H1 (cell line): ENCODE results near the gene CSF2. TPM values are rescaled to one million over a fixed set of nuclear protein-coding genes. Genes with fewer than 3 reads are reported as not detected.

Experiments used
- CTCF ChIA-PET: fragments of 300-600 bp; sonication (Branson Sonifier 250); formaldehyde crosslinking; loops from one replicate; lab custom pipeline; 2021; ENCODE audit not compliant: partially characterized antibody; lab: Charles Lee
- POLR2A ChIA-PET: fragments of 300-600 bp; sonication (Branson Sonifier 250); formaldehyde crosslinking; loops from one replicate; lab custom pipeline; 2021; ENCODE audit warnings: inconsistent platforms; ENCODE audit not compliant: partially characterized antibody; lab: Charles Lee
- DNase-seq, 2 experiments: peaks; one replicate each; pipeline versions ENCODE4 v3.0.0 to v3.0.0-alpha.2; 2010 to 2022; ENCODE audit warnings: low spot score in 2 of 2, low read depth in 1 of 2, mixed read lengths in 1 of 2
- FAIRE-seq: peaks from 2 replicates; lab custom pipeline; 2011; peaks lifted over from hg19 to GRCh38; lab: Jason Lieb, UNC
- H2AFZ ChIP-seq: 2 replicates; pipeline ENCODE4 v1.8.1; 2012; ENCODE audit warnings: low read length, inconsistent platforms
- H2AK5ac ChIP-seq: 2 replicates; pipeline ENCODE4 v1.6.1; 2013; ENCODE audit warnings: low read depth, low read length
- H2BK120ac ChIP-seq: replicated peaks from 2 replicates; pipeline ENCODE3; 2013; ENCODE audit warnings: low read depth, low read length, inconsistent platforms
- H2BK12ac ChIP-seq: 2 replicates; pipeline ENCODE4 v1.6.1; 2013; ENCODE audit warnings: low read depth, low read length
- H2BK15ac ChIP-seq: 2 replicates; pipeline ENCODE4 v1.6.1; 2013; ENCODE audit warnings: low read length
- H2BK20ac ChIP-seq: 2 replicates; pipeline ENCODE4 v1.6.1; 2013; ENCODE audit warnings: low read length
- H2BK5ac ChIP-seq: 2 replicates; pipeline ENCODE4 v1.6.1; 2013; ENCODE audit warnings: low read depth, low read length
- H3K14ac ChIP-seq: 2 replicates; pipeline ENCODE4 v1.6.1; 2013; ENCODE audit warnings: inconsistent platforms; ENCODE audit not compliant: insufficient read length
- H3K18ac ChIP-seq: 2 replicates; pipeline ENCODE4 v1.6.1; 2013; ENCODE audit warnings: low read length; ENCODE audit errors: extremely low read depth
- H3K23ac ChIP-seq: 2 replicates; pipeline ENCODE4 v1.6.1; 2013; ENCODE audit warnings: inconsistent platforms; ENCODE audit not compliant: insufficient read length
- H3K23me2 ChIP-seq: 2 replicates; pipeline ENCODE4 v1.6.1; 2013; ENCODE audit warnings: low read depth, low read length
- H3K27ac ChIP-seq: 2 replicates; pipeline ENCODE4 v1.6.1; 2011; ENCODE audit warnings: low read depth, low read length, inconsistent platforms
- H3K27me3 ChIP-seq, 4 experiments: replicated peaks in 1 of 4; 1 replicate in 1 of 4; 2 replicates in 3 of 4; pipeline versions ENCODE4 v1.6.1 to v1.8.1; 2011 to 2013; ENCODE audit warnings: low read length in 3 of 4, mild to moderate bottlenecking in 3 of 4, inconsistent platforms in 2 of 4, mixed read lengths in 2 of 4, moderate library complexity in 1 of 4; ENCODE audit not compliant: control insufficient read depth in 3 of 4, insufficient read depth in 3 of 4; ENCODE audit errors: extremely low read depth in 1 of 4
- H3K36me3 ChIP-seq, 4 experiments: 2 replicates each; pipeline versions ENCODE4 v1.6.1 to v1.8.1; 2011 to 2013; ENCODE audit warnings: mild to moderate bottlenecking in 4 of 4, low read length in 3 of 4, moderate library complexity in 2 of 4, control low read depth in 1 of 4, inconsistent platforms in 1 of 4; ENCODE audit not compliant: insufficient read depth in 4 of 4, control insufficient read depth in 2 of 4
- H3K4ac ChIP-seq: replicated peaks from 2 replicates; pipeline ENCODE3; 2013; ENCODE audit warnings: low read length, low read depth, mixed read lengths, inconsistent platforms; ENCODE audit not compliant: insufficient read length
- H3K4me1 ChIP-seq, 4 experiments: replicated peaks in 1 of 4; 1 replicate in 1 of 4; 2 replicates in 3 of 4; pipeline versions ENCODE4 v1.6.1 to v1.8.1; 2011 to 2013; ENCODE audit warnings: low read length in 3 of 4, inconsistent platforms in 2 of 4, mixed read lengths in 1 of 4; ENCODE audit not compliant: insufficient read depth in 4 of 4, control insufficient read depth in 3 of 4
- H3K4me2 ChIP-seq, 2 experiments: 2 replicates each; pipeline versions ENCODE4 v1.6.1 to v1.8.1; 2011 to 2013; ENCODE audit warnings: low read depth in 2 of 2, low read length in 2 of 2, control low read depth in 1 of 2, inconsistent platforms in 1 of 2, mild to moderate bottlenecking in 1 of 2; ENCODE audit not compliant: insufficient read depth in 1 of 2
- H3K4me3 ChIP-seq, 4 experiments: fragments of 200-600, 300-600 bp in 1 of 4; sonication (generic), shearing (Covaris generic), sonication (Bioruptor Twin) in 1 of 4; 2 replicates each; pipeline versions ENCODE4 v1.5.1 to v1.8.1; 2011 to 2016; ENCODE audit warnings: low read length in 4 of 4, low read depth in 3 of 4, control low read depth in 2 of 4, inconsistent platforms in 2 of 4, mild to moderate bottlenecking in 2 of 4, mixed read lengths in 1 of 4, moderate library complexity in 1 of 4; ENCODE audit not compliant: insufficient read depth in 2 of 4; ENCODE audit errors: extremely low read depth in 1 of 4
- H3K56ac ChIP-seq: replicated peaks from 2 replicates; pipeline ENCODE3; 2013; ENCODE audit warnings: low read depth, mild to moderate bottlenecking, mixed read lengths, low read length, inconsistent platforms; ENCODE audit not compliant: insufficient read length
- H3K79me1 ChIP-seq: 2 replicates; pipeline ENCODE4 v1.6.1; 2013; ENCODE audit warnings: low read depth, low read length, control low read depth
- H3K79me2 ChIP-seq, 2 experiments: 2 replicates each; pipeline versions ENCODE4 v1.6.1 to v1.8.1; 2012 to 2013; ENCODE audit warnings: low read length in 2 of 2, mild to moderate bottlenecking in 2 of 2, inconsistent platforms in 1 of 2; ENCODE audit not compliant: insufficient read depth in 2 of 2, control insufficient read depth in 1 of 2
- H3K9ac ChIP-seq, 4 experiments: replicated peaks in 1 of 4; 1 replicate in 1 of 4; 2 replicates in 3 of 4; pipeline versions ENCODE4 v1.6.1 to v1.8.1; 2011 to 2013; ENCODE audit warnings: low read depth in 3 of 4, low read length in 3 of 4, control low read depth in 2 of 4, mild to moderate bottlenecking in 2 of 4, moderate library complexity in 2 of 4, inconsistent platforms in 1 of 4; ENCODE audit errors: extremely low read depth in 1 of 4
- H3K9me3 ChIP-seq, 2 experiments: 2 replicates each; pipeline versions ENCODE4 v1.6.1 to v1.8.1; 2012 to 2013; ENCODE audit warnings: mild to moderate bottlenecking in 2 of 2, moderate library complexity in 2 of 2, control low read depth in 1 of 2, inconsistent platforms in 1 of 2, low read depth in 1 of 2, low read length in 1 of 2, mixed read lengths in 1 of 2; ENCODE audit not compliant: insufficient read depth in 2 of 2
- H4K20me1 ChIP-seq, 2 experiments: replicated peaks in 1 of 2; 2 replicates each; pipeline versions ENCODE3 to v1.8.1; 2011 to 2013; ENCODE audit warnings: inconsistent platforms in 2 of 2, low read length in 2 of 2, mild to moderate bottlenecking in 1 of 2; ENCODE audit not compliant: insufficient read depth in 2 of 2, control insufficient read depth in 1 of 2
- H4K5ac ChIP-seq: 2 replicates; pipeline ENCODE4 v1.6.1; 2013; ENCODE audit warnings: low read length, low read depth, mixed read lengths, inconsistent platforms; ENCODE audit not compliant: insufficient read length
- H4K8ac ChIP-seq: 2 replicates; pipeline ENCODE4 v1.8.0; 2013; ENCODE audit warnings: mild to moderate bottlenecking, moderate library complexity, low read length, inconsistent platforms; ENCODE audit not compliant: insufficient read depth; ENCODE audit errors: extremely low read depth
- H4K91ac ChIP-seq: replicated peaks from 2 replicates; pipeline ENCODE3; 2013; ENCODE audit warnings: low read length, mixed read lengths, inconsistent platforms; ENCODE audit not compliant: insufficient read length
- CTBP2 ChIP-seq: IDR thresholded peaks from 2 replicates; pipeline ENCODE4 v1.7.0; 2011; ENCODE audit warnings: borderline replicate concordance, mild to moderate bottlenecking, moderate library complexity, mixed read lengths, low read length; ENCODE audit not compliant: insufficient read depth, insufficient read length
- WGBS, 2 experiments: shearing (Covaris generic) in 1 of 2; methylation state at CpG; one replicate each; pipeline versions ENCODE4 v1.1.6 to v1.1.7; 2013 to 2015; ENCODE audit warnings: low lambda C conversion rate in 2 of 2, mixed read lengths in 2 of 2, inconsistent platforms in 1 of 2, low coverage in 1 of 2, missing lambda C conversion rate in 1 of 2; ENCODE audit not compliant: insufficient replicate concordance in 2 of 2, insufficient coverage in 1 of 2, insufficient read length in 1 of 2; ENCODE audit errors: extremely low coverage in 1 of 2, missing lambda C conversion rate in 1 of 2; 5-methylcytosine and 5-hydroxymethylcytosine counted together
- polyA plus RNA-seq, 7 experiments: library from polyadenylated mRNA; depleted of rRNA in 3 of 7; stranded (reverse) in 5 of 7; unstranded in 2 of 7; fragments of >200 nt in 5 of 7; fragments of 200-250 nt in 2 of 7; gene quantifications; 1 replicate in 5 of 7; 2 replicates in 1 of 7; 4 replicates in 1 of 7; pipeline versions ENCODE4 v1.2.1 to v1.2.3, GENCODE V29; 2011 to 2013; ENCODE audit warnings: missing spikeins in 2 of 7, mixed read lengths in 2 of 7
- total RNA-seq: library from RNA; stranded (reverse); fragmentation: NEBNext Ultra II Directional; extraction: Animal tissue kit (Norgen Biotek cat#: 25700); gene quantifications from 2 replicates; pipeline ENCODE4 v1.2.1, GENCODE V29; 2021

The CSF2 gene
- total and polyA plus RNA-seq, 2 of the 8 experiments (the other 6 are each of a cell fraction or from before 2014, with no cell fraction given), result not detected

- Histone ChIP-seq H3K79me1 (no peaks in the 10 kb centered on the region), H3K27me3 (no peaks in the 10 kb centered on the region), H2BK12ac (no peak overlapping the region), H3K4me1 (no peaks in the 10 kb centered on the region), H2AK5ac (no peak overlapping the region), H2BK120ac (no peak overlapping the region), H4K20me1 (no peaks in the 10 kb centered on the region), H3K27ac (no peak overlapping the region), H3K4ac (no peak overlapping the region), H3K79me2 (no peaks in the 10 kb centered on the region), H3K23ac (no peak overlapping the region), H3K23me2 (no peaks in the 10 kb centered on the region), H3K14ac (no peak overlapping the region), H3K4me3 (no peak overlapping the region), H2BK20ac (no peak overlapping the region), H3K9ac (no peak overlapping the region), H3K56ac (no peak overlapping the region), H4K5ac (no peak overlapping the region), H3K18ac (no peak overlapping the region), H2BK5ac (no peak overlapping the region), H2BK15ac (no peak overlapping the region), H3K36me3 (no peaks in the 10 kb centered on the region), H4K8ac (no peak overlapping the region), H2AFZ (no peak overlapping the region), H3K4me2 (no peak overlapping the region), H4K91ac (no peak overlapping the region), H3K9me3 (no peaks in the 10 kb centered on the region)
- CTCF ChIA-PET, result interaction anchor here (1.5 to 2.0 kb wide), 2 partner anchors 14 to 23 kb away, joined by 4 read pairs; no protein-coding TSS in a partner anchor
- 93% methylated on average over 4 of the region's 4 CpGs; no CpG with 5 or more reads in 1 of the 2 experiments for WGBS, 2 experiments
- no peak for DNase-seq
- no peak for FAIRE-seq
- POLR2A ChIA-PET, result no interaction called here
- TF ChIP-seq CTBP2, result no peak
Observed at GRCh38 chr5:132085686-132086085, 12.1 kb downstream of the CSF2 start.
